Activated CD8-positive, alpha-beta T cell treated with anti-CD3 and anti-CD28 coated beads for 36 hours (primary cell): Measurements from ENCODE around the gene IL17F. TPM values are rescaled to one million over a fixed set of nuclear protein-coding genes. Genes with fewer than 3 reads are reported as not detected.
A peak's percentile ranks its signal among the peaks of the same experiment; 100 is the strongest.
"Not testable (repeated sequence)": the region's sequence is repeated elsewhere in the genome, so short reads cannot be mapped to it uniquely, and the experiment has no call there.

Experiments used
- ATAC-seq: fragments of 200-7000 bp; cut with Tn5 transposase; one replicate; pipeline ENCODE4 v1.10.0; 2021; ENCODE audit warnings: mild to moderate bottlenecking, moderate library complexity
- CTCF ChIA-PET: fragments of 350-600 bp; sonication (Branson Sonifier 250); formaldehyde crosslinking; loops from one replicate; lab custom pipeline; 2021; ENCODE audit warnings: antibody characterized with exemption; lab: Charles Lee
- POLR2A ChIA-PET: fragments of 350-600 bp; sonication (Branson Sonifier 250); formaldehyde crosslinking; loops from one replicate; lab custom pipeline; 2021; ENCODE audit warnings: antibody characterized with exemption; lab: Charles Lee
- DNase-seq: peaks from one replicate; pipeline ENCODE4 v3.0.0-alpha.2; 2020
- H3K27ac Mint-ChIP-seq: one replicate; pipeline ENCODE4 v1.8.0; 2021; ENCODE audit warnings: mild to moderate bottlenecking, mixed read lengths
- H3K27me3 Mint-ChIP-seq: one replicate; pipeline ENCODE4 v1.8.0; 2021; ENCODE audit warnings: mixed read lengths
- H3K36me3 Mint-ChIP-seq: one replicate; pipeline ENCODE4 v1.8.0; 2021; ENCODE audit warnings: low read depth, mixed read lengths
- H3K4me1 Mint-ChIP-seq: one replicate; pipeline ENCODE4 v1.8.0; 2021; ENCODE audit warnings: low read depth, mixed read lengths
- H3K4me3 Mint-ChIP-seq: one replicate; pipeline ENCODE4 v1.8.0; 2021; ENCODE audit warnings: mild to moderate bottlenecking, moderate library complexity, mixed read lengths
- H3K9me3 Mint-ChIP-seq: one replicate; pipeline ENCODE4 v1.8.0; 2021; ENCODE audit warnings: mixed read lengths
- intact Hi-C: fragments of 100-400 bp; cut with micrococcal nuclease; formaldehyde crosslinking; loops from one replicate; pipeline ENCODE4 v1.10.0; 2022
- total RNA-seq, 2 experiments: library from RNA; stranded (reverse); gene quantifications; one replicate each; pipeline ENCODE4 v1.2.3, GENCODE V29; 2021
- TF ChIP-seq, protein P1 (sequence below): fragments of 200-600 bp; IDR thresholded peaks from one replicate; pipeline ENCODE4 v1.8.0; 2022; ENCODE audit warnings: antibody characterized with exemption, mild to moderate bottlenecking

Gene IL17F
- total RNA-seq, 2 experiments from 2014 or later, result 0.76 to 0.86 TPM

GRCh38 chr6:52209770-52210169 is 34.5 kb downstream of the IL17F start:
- POLR2A ChIA-PET, result interaction anchor here (0.6 kb wide), 1 partner anchor 74 kb away, joined by 4 read pairs; no protein-coding TSS in a partner anchor
- Mint-ChIP-seq H3K4me3 (no peak overlapping the region), H3K9me3 (no peaks in the 10 kb centered on the region), H3K36me3 (no peaks in the 10 kb centered on the region), H3K4me1 (peaks cover 5% of the 10 kb centered on the region), H3K27ac (no peak overlapping the region), H3K27me3 (peaks cover 24% of the 10 kb centered on the region)
- intact Hi-C loops, result no loop called here
- CTCF ChIA-PET, result interaction anchor here (5.9 kb wide), 1 partner anchor 53 kb away, joined by 45 read pairs; no protein-coding TSS in a partner anchor
- DNase-seq, result no peak
- no peak for ATAC-seq
- TF ChIP-seq, protein P1, sequence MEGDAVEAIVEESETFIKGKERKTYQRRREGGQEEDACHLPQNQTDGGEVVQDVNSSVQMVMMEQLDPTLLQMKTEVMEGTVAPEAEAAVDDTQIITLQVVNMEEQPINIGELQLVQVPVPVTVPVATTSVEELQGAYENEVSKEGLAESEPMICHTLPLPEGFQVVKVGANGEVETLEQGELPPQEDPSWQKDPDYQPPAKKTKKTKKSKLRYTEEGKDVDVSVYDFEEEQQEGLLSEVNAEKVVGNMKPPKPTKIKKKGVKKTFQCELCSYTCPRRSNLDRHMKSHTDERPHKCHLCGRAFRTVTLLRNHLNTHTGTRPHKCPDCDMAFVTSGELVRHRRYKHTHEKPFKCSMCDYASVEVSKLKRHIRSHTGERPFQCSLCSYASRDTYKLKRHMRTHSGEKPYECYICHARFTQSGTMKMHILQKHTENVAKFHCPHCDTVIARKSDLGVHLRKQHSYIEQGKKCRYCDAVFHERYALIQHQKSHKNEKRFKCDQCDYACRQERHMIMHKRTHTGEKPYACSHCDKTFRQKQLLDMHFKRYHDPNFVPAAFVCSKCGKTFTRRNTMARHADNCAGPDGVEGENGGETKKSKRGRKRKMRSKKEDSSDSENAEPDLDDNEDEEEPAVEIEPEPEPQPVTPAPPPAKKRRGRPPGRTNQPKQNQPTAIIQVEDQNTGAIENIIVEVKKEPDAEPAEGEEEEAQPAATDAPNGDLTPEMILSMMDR, result no peak

GRCh38 chr6:52208612-52209011 is 35.7 kb downstream of the IL17F start:
- Mint-ChIP-seq H3K27ac (no peak overlapping the region), H3K36me3 (no peaks in the 10 kb centered on the region), H3K4me1 (peaks cover 5% of the 10 kb centered on the region), H3K4me3 (no peak overlapping the region), H3K27me3 (peaks cover 26% of the 10 kb centered on the region), H3K9me3 (no peaks in the 10 kb centered on the region)
- no peak for ATAC-seq
- ChIA-PET CTCF (interaction anchor here (5.9 kb wide), 1 partner anchor 54 kb away, joined by 45 read pairs; no protein-coding TSS in a partner anchor), POLR2A (no interaction called here)
- TF ChIP-seq, protein P1, result no peak
- DNase-seq, result no peak
- intact Hi-C loops, result no loop called here

GRCh38 chr6:52207066-52207465 is 37.2 kb downstream of the IL17F start:
- no peak overlapping the region for H3K4me3 Mint-ChIP-seq
- POLR2A ChIA-PET, result no interaction called here
- H3K27me3 Mint-ChIP-seq, result peaks cover 25% of the 10 kb centered on the region

GRCh38 chr6:52201493-52201892 is 42.8 kb downstream of the IL17F start:
- ChIA-PET POLR2A (no interaction called here), CTCF (no interaction called here)
- Mint-ChIP-seq H3K4me1 (peaks cover 8% of the 10 kb centered on the region), H3K4me3 (no peak overlapping the region), H3K36me3 (peaks cover 5% of the 10 kb centered on the region), H3K9me3 (peaks cover 21% of the 10 kb centered on the region), H3K27ac (no peak overlapping the region), H3K27me3 (peaks cover 12% of the 10 kb centered on the region)
- ATAC-seq (no peak), DNase-seq (no peak)
- TF ChIP-seq, protein P1, result no peak
- intact Hi-C loops, result no loop called here

More at GRCh38 chr6:52207066-52207465, 37.2 kb downstream of the IL17F start:
- Mint-ChIP-seq H3K36me3 (no peaks in the 10 kb centered on the region), H3K4me1 (no peaks in the 10 kb centered on the region), H3K27ac (no peak overlapping the region), H3K9me3 (no peaks in the 10 kb centered on the region)
- CTCF ChIA-PET, result interaction anchor here (0.7 to 1.1 kb wide), 3 partner anchors 27 to 456 kb away, joined by 3 to 4 read pairs (median 3); no protein-coding TSS in a partner anchor
- intact Hi-C loops, result no loop called here
- no peak for ATAC-seq
- DNase-seq, result no peak
- TF ChIP-seq, protein P1, result no peak

- Mint-ChIP-seq H3K27me3 (peaks cover 12% of the 10 kb centered on the region), H3K36me3 (peaks cover 5% of the 10 kb centered on the region), H3K9me3 (peaks cover 21% of the 10 kb centered on the region), H3K4me1 (peaks cover 8% of the 10 kb centered on the region), H3K4me3 (no peak overlapping the region), H3K27ac (no peak overlapping the region)
- CTCF ChIA-PET, result no interaction called here
- DNase-seq, result no peak
- peak; percentile 62 for ATAC-seq
- POLR2A ChIA-PET, result no interaction called here
- intact Hi-C loops, result no loop called here
- TF ChIP-seq, protein P1, result no peak
Measured at GRCh38 chr6:52201046-52201445, 43.3 kb downstream of the IL17F start.

GRCh38 chr6:52200088-52200487 is 44.2 kb downstream of the IL17F start:
- intact Hi-C loops, POLR2A ChIA-PET, H3K4me1 Mint-ChIP-seq, CTCF ChIA-PET, H3K4me3 Mint-ChIP-seq, H3K36me3 Mint-ChIP-seq, DNase-seq, H3K27ac Mint-ChIP-seq, ATAC-seq: not testable (repeated sequence)
- Mint-ChIP-seq H3K9me3 (peaks cover 21% of the 10 kb centered on the region), H3K27me3 (peaks cover 12% of the 10 kb centered on the region)
